GM21528 (cell line): Measurements from ENCODE around the gene NRP1.

Experiments
- ATAC-seq: cut with Tn5 transposase; IDR thresholded peaks from one replicate; pipeline ENCODE4 v1.9.1; 2021; ENCODE audit warnings: mild to moderate bottlenecking, moderate library complexity; ENCODE audit not compliant: unreplicated experiment, low FRiP score

The NRP1 gene

DNA sequence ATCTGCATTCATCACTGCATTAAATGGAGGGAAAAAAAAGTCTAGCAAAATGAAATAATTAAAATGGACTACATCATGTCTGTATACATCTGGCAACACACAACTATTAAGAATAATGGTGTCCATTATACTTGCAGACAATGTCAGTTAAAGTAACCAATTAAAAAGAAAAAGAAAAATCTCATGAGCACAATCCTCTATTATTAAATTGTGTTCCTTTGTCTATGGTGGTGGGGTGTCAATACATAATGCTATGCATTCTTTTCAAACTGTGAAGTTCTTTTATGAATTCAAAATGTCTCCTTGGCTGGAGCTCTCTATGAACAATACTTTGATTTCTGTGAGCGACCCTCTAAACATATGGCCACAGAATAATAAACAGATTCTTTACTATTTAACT, 63.5 kb downstream of the NRP1 start:
- no peak for ATAC-seq

DNA sequence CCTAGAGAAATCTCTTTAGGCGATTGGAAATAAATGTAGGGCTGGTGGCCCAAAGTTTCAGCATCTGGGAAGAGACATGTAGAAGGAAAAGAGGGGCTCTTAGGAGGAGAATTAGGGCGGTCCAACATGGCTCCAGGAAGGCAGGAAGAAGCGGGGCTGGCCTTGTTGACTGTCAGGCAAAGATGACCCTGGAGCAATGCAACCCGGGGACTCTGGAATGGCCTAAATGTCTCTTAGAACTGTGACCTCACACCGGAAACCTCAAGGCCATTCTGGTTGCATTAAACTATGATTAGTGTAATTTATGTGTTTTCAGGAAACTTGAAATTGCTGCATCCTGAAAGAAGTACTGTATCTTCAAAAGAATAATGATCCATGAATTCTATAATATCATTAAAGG, 66.8 kb downstream of the NRP1 start:
- ATAC-seq, result no peak

DNA sequence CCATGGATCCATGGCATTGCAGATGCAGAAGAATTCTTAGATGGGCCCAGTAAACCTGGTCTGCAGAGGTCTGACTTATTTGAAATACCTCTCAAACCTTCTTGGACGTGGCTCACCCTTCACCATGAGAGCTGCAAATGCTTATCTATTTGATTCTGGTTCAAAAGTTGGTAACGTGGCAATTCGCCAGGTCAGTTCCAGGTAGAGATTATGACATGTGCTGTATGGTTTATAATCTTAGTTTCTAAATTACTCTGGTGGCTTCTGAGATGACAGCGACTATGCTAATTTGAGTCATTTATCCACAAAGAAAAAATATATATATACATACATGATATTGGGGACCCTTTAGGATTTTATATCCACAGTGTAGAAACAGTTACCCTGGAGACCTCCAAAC, 68.8 kb downstream of the NRP1 start:
- ATAC-seq, result no peak

DNA sequence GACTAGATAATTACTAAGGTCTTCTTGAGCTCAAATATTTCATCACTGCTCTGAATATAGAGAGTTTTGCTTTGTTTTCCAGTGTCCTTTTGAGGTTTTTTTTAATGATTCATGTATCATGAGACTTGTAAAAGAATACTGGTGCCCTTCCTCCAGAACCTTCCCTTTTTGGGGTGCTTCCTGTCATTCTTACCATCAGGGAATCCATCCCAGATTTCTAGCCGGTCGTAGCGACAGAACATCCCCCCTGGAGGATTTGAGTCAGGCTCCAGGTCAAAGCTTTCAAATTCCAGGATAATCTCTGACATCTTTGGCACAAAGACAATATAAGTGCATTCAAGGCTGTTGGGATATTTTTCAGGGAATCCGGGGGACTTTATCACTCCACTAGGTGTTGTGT, 71.0 kb downstream of the NRP1 start:
- no peak for ATAC-seq

DNA sequence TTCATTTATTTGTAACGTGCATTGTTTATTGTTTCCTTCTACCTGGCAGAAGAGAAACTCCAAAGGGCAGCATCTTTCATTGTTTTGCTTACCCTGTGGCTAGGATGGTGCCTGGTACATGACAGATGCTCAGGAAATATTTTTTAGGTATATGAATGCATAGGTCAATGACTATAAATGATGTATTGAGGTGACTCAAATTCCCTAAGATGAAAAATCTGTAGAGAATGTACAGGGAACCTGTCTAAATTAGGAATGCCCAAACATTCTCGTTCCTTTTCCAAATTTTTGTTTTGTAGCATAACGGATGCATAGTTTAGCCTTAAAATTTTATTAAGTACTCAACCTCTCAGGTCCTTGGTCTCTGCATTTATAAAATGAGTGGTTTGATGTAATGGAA, 71.6 kb downstream of the NRP1 start:
- no peak for ATAC-seq

DNA sequence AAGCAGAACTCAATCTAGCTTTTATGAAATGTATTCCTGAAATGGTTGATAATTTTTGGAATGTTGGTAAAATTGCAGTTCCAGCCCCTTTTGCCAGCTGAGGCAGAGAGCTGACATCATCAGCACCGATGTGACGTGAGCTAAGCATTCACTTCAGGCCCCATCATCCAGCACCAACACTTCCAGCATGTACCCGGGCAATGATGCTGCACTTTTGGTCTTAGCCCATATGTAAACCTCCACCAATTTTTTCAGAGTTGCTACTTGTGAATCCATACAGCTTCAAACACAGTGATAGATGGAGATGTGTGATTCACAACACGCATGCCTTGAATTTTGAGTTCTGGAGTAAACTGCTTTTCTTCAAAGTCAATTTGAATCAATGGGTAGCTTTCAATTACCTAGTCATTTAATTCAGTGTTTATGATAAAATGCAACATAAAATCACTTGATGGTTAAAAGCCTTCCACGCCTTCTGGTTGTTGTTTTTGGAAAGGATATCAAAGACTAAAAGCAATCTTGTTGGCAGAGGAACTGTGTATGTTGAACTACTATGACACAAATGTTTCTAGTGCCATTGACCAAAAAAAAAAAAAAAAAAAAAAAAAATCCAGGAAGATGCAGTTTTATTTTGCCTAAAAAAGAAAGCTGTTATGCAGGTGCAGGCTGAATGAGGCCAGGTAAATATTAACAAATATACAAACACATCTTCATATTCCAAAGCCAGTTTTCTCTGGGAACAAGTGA, 73.9 kb downstream of the NRP1 start:
- no peak for ATAC-seq

DNA sequence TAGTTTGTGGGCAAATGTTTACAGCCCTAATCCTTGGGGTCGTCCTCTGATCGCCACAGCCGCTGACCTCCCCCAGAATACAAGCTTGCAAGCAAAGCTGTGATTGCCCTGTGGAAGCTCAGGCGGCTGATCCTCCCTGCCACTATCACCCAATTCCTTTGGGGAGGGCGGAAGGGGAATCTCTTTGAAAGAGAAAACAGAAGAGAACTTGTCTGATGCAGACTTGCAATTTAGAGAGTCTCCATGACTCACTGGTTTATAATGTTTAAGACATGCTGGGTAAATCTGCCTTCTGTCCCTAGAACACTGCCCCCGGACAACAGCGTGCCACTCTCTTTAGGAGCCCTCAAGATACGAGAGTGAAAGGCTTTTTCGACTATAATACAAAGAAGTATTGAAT, 75.5 kb downstream of the NRP1 start:
- ATAC-seq, result no peak

DNA sequence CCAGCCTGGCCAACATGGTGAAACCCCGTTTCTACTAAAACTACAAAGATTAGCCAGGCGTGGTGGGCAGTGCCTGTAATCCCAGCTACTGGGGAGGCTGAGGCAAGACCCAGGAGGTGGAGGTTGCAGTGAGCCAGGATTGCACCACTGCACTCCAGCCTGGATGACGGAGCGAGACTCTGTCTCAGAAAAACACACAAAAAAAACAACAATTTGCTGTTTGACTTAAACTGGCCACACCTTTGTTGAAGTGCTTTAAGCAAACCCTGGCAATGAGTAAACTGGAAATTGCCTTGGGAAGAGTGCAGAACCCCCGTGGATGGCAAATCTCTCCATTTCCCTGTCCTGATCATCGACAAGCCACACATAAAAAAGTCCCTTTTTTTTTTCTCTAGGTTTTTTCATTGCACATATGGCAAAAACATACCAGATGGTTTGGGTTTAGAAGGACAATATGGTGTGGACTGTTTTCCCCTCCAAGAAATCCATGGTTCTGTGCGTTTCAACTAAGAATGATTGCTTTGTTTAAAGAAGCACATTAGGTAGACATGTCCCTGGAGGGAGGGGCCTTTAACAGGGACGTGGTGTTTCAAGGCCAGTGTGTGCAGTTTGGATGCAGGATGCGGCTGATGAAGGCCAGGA, 76.9 kb downstream of the NRP1 start:
- ATAC-seq, result no peak

DNA sequence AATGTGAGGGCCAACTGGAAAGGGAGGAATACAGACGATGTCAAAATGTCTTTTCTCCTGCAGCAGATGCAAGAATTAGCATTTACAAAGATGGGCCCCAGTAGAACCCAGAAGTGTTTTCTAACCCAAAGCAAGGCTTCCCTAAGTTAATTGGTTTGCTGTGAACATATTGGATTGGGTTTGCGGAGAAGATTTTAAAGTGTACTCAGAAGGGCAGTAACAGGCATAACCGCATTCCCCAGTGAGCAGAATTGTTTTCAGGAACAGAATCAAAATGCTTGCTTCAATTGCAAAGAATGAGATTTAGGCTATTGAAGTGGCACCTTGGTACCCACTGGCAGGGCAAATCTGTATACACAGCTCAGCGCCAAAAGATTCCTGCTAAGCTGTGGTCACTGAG, 78.0 kb downstream of the NRP1 start:
- ATAC-seq, result no peak

DNA sequence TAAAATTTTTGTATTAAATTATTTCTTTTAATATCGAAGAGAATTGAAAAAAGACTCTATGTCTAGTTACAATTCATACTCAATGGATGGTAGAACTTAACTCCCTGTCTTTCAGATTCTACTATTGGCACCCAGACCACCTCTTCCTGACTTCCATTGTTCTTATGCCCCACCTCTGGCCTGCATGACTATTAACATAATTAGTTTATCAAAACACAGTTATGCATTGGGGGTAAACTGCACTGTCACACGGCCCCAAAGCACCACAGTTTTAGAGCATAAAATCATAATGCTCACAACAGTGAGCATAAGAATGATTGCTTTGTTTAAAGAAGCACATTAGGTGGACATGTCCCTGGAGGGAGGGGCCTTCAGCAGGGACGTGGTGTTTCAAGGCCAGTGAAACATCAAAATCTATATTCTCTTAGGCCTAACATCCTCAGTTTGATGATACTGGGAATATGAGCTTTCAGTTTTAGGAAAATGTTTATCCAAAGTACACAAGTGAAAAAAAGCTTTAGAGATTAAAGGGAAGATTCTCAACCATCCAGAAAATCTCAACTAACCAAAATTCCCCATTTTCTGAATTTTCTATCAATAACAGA, 79.8 kb downstream of the NRP1 start:
- ATAC-seq, result no peak

DNA sequence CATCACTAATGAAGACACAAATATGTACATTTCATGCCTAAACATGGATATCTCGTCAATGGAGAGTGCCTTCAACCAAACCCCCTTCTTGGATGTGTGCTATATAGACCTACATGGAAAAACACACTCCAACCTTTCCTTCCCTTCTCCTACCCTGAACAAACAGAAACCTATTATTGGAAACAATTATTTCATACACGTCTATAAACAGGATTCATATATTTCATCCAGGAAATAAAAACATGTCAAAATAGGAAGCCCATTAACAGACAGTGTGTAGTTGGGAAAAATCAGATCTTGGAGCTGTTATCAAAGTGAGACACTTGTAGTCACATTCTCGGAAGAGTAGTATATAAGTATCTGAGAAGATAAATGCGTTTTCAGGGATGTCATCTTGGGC, 81.1 kb downstream of the NRP1 start:
- no peak for ATAC-seq

DNA sequence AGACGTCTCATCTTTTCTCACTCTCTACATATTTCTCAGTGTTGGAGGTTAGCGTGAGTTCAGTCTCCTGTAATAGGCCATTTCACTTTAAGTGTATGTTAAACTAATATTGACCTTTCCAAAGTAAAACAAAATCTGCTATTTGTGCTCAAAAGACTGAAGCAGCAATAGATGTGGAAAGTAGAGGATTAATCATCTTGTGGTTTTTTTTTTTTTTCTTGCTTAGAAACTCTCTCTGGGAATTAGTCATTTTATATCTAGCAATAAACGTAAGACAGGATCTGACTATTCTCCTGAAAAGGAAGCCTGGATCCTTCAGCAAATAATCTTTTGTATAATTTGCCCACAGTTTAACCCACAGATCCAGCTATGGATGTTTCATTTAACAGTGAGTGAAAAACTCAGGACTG, 81.7 kb downstream of the NRP1 start:
- ATAC-seq, result no peak

DNA sequence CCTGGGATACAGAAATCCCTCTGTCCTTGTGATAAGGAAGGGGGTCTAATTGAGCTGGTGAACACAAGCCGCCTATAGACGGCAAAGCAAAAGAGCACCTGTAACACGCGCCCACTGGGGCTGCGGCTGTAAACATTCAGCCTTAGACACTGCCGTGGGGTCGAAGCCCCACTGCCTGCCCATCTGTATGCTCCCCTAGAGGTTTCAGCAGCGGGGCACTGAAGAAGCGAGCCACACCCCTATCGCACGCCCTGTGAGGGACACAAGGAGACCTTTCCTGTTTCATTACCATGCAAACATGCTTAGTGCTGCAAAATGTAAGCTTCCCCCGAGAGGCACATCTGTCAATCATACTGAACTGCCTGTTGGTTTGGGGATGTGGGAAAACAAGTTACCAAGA, 82.1 kb downstream of the NRP1 start:
- no peak for ATAC-seq

DNA sequence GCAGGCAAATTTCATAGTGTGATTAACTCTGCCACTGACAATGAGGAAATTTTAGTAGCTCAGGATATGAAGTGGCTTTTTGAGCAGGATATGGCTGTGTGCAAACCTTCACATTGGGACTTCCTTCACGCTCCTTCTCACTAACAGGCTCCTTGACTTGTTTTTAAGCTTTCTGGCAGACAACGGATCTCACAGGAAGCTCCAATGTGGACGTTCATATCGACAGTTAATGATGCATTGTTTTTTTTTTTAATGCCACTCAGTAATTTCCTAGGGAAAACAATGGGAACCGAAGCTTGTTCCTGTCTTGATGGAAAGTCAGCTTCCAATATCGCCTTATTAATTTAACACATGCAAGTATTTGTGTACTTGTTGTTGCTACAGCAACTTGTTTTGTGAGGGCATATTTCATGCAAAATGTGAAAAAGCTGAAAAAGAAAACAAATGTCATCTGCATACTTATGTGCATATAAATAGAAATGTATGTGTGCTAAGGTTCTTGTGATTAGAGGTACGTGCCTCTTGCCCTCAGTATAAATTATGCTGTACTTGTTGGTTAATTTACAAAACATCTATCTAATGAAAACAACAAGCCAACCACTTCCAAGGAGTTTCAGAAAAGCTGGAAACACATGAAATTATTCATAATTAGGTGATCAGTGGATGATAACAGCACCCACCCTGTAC, 84.7 kb downstream of the NRP1 start:
- ATAC-seq, result no peak

DNA sequence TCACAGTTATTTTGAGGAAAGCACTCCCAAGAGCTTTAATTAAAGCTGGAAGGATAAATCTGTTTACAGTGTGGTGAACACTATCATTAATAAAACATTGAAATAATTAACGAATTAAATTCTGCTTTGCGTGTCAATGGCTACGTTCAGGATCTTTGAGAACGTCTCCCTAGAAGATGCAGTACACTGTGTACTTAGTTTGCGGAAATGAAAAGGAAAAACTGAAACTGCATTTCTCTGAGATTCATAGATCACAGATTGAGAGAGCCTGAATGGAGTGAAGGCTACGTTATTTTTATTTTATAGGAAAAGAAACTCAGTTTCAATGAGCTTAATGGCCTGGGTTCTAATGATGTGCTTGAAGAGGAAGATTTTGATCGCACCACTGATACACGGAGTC, 85.3 kb downstream of the NRP1 start:
- ATAC-seq, result no peak

DNA sequence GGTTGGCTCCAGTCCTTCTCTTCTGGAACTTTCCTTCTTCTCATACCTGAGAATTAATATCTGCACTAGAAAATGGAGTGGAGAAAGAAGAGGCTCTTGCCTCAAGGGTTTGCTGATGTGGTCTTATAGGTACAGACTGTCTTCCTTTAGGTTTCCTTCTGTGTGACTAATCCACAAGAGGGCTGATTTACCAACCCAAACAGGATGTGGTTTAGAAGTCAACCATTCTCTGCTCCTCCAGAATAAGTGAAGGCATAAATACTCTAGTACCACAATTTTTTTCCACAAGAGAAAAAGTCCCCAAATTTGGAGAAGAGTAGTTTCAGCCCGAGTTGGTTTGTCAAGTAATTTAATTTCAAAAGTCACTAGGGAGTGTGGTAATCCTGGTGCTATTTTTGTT, 85.8 kb downstream of the NRP1 start:
- no peak for ATAC-seq

DNA sequence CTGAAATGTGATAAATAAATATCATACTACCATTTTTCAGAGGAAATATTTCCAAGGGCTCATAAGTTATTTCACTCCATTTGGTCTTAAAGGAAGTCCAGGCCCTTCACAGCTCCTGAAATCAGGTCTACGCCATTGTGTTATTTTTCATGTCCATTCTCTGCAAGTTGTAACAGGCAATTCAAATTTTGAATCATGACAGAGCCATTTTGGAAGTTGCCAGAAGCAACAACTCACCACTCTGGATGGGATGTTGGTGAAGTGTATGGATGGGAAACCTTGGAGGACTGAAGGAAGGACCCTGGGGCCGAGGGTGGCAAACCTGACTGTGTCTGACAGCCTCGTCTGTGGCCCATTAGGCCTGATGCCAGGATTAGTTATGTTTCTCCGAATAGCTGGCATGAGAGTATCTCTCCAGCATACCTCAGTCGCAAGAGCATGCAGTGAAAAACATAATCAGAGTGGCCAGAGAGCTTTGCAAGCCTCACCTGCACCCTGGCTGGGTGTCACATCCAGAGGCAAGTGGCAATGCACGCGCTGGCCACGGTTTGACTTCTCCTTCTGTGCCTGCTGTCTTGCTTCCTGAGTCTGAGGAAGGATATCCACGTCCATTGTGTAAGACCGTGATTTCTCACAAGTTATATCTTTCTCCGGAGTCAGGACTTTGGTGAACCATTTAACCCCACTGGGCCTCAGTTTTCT, 87.1 kb downstream of the NRP1 start:
- no peak for ATAC-seq

DNA sequence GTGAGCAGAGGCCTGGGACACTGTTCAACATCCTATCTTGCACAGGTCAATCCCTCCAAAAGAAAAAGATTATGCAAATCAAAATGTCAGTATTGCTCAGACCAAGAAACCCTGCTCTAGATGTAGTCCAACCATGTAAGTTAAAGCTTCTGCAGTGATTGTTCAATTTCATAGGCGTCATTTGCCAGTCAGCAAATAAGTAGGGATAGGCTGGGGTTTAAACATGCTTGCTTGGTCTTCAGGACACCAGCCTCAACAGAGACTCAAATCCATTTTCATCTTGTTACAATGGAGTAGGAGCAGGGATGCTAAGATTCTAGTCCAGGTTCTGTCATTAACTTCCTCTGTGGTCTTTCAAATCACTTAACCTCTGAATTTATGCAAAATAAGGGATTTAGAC, 89.1 kb downstream of the NRP1 start:
- no peak for ATAC-seq

DNA sequence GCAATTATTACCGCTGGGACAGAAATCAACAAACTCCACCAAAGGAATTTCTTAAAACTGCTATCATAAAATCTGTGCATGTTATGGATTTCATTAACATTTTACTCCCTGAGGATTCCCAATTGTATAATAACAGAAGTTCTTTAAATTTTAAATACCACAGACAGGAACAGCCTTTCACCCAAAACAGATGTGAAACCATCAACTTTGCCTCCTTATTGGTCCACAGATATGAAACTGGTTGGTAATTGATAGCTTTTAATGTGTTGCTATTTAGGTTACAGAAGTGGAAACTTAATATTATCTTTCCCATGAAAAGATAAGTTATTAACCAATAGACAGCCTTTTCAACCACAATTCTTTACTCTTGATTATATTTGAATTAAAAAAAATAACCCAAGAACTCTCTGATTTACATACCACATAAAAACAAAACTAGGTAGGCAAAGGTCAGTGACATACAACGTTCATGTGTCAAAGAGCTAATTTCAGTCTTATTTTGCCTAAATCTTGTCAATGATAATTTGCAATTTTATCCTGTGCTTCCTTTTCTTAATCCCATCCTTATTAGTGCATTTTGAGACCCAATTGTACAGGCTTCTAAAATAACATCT, 90.0 kb downstream of the NRP1 start:
- ATAC-seq, result no peak

DNA sequence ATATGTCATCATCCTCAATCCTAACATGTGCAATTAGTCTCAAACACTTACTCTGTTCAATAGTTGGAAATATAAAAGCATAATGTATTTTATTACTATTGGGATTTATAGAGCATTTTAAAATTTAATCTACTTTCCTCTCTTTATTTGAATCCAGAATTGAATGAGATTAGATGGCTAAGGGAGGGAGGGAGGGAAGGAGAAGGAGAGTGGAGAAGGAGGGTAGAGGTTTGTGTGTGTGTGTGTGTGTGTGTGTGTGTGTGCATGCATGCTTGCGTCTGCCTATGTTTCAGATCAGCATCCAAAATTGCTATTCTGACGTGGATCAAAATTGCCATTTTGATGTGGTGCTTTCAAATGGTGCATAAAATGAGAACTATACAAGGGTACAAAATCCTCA, 90.8 kb downstream of the NRP1 start:
- no peak for ATAC-seq

DNA sequence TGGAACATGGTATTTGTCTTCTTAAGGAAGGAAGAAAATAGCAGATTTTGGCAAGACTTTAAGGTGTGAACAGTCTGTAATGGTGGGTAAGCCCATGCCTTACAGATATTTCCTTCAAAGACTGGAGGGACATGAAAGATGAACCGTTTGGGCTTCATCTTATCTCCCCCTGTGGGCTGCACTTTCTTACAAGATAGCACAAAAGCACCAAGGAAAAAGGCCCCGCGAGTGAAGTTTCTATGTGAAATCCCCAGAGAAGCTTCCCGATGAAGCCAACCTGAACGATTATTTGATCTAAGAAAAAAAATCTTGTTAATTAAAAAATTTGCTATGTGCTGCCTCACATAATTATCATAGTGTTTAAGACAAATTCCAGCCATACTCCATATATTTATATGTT, 91.5 kb downstream of the NRP1 start:
- no peak for ATAC-seq
